HG03175 (cell line): ENCODE results near the gene EXOSC7.

ENCODE experiments used
- ATAC-seq: cut with Tn5 transposase; IDR thresholded peaks from one replicate; pipeline ENCODE4 v1.9.1; 2021; ENCODE audit warnings: mild to moderate bottlenecking, moderate library complexity; ENCODE audit not compliant: unreplicated experiment

EXOSC7 gene

DNA sequence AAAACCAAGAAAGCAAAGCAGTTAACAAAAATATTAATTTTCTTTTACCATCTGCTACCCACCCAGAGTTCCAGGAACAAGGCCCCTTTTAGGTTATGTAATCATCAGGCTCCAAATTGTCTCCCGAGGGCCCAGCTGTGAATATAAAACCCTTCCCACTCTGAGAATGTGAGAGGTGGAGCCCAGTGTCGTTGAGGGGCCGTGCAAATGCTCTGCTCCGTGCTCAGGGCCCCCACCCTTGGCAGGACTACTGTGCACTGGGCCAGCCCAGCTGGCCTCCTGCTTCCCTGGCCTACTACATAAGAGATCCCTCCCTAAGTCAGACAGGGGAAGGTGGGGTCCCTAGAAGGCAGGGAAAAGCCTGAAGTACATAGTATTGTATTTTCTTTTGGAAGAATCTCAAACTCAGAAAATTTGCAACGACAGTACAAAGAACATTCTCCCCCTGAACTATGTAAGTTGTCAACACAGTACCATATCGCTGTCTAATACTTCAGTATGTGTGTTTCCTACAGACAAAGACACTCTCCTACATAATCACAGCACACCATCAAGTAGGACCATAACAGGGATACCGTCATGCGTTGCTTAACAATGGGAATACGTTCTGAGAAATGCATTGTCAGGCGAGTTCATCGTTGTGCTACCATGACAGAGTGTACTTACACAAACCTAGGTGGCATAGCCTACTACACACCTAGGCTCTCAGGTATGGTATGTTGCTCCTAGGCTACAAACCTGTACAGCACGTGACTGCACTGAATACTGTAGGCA is 45.7 kb downstream of the EXOSC7 start:
- ATAC-seq: no peak

DNA sequence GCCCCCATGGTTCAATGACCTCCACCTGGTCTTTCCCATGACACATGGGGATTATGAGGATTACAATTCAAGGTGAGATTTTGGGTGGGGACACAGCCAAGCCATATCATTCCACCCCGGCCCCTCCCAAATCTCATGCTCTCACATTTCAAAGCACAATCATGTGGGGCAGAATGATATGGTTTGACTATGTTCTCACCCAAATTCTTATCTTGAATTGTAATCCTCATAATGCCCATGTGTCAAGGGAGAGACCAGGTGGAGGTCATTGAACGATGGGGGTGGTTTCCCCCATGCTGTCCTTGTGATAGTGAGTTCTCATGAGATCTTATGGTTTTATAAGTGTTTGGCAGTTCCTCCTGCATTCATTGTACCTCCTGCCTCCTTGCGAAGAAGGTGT is 47.6 kb downstream of the EXOSC7 start:
- ATAC-seq: no peak

- ATAC-seq: no peak
Observed at GRCh38 chr3:45024542-45025255, 48.7 kb downstream of the EXOSC7 start.

DNA sequence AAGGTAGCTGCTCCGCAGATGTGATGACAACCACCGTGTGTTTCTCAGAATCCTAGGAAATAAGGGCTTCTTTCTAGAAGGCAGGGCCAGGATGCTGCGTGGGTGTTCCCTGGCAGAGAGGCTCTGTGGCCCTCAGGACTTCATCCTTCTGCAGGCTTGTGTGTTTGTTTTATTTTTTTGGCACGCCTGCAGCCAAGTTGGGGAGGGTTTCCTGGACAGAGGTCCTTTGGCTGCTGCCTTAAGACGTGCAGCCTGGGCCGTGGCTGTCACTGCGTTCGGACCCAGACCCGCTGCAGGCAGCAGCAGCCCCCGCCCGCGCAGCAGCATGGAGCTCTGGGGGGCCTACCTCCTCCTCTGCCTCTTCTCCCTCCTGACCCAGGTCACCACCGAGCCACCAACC is 50.0 kb downstream of the EXOSC7 start, which contains the start of gene CLEC3B:
Gene CLEC3B, plus strand, starts transcription at position 266 of the 400 bp plus-strand sequence. Its CDS starts 60 bp downstream, at position 326.
- ATAC-seq: no peak

- ATAC-seq: no peak
Observed at GRCh38 chr3:45026957-45027356, 50.9 kb downstream of the EXOSC7 start.

DNA sequence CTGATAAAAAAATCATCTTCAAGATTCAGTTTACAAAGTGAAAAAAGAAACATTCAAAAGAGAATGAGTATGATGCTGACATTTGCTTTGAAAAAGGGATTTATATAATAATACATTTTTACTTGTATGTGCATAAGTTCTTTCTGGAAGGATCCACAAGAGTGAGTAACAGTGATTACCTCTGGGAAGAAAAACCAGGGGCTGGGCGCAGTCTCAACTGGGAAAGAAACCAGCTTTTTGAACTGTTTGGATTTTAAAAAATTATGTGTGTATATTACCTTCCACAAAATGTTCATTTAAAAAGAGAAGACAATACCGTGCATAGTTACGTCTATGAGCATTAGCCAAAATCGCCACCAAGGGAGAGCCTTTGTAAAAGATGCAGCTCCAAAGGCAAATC is 51.4 kb downstream of the EXOSC7 start:
- no peak for ATAC-seq

DNA sequence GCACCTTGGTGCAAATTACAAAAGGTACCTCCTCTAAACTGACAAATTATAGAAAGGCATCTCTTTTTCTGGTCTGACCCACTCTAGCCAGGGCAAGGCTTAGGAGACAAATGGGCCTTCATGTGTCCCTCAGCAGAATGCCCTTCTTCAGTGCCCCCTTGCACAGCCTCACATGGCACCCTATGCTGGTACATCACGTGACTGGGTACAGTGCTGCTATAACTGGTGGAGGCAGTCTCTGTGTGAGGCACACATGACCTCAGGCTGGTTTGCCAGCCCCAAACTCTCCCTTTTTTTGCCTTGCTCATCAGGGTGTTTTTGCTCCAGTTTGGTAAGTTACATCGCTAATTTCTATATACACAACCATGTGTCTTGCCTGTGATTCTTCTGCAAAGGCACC is 53.2 kb downstream of the EXOSC7 start:
- no peak for ATAC-seq

DNA sequence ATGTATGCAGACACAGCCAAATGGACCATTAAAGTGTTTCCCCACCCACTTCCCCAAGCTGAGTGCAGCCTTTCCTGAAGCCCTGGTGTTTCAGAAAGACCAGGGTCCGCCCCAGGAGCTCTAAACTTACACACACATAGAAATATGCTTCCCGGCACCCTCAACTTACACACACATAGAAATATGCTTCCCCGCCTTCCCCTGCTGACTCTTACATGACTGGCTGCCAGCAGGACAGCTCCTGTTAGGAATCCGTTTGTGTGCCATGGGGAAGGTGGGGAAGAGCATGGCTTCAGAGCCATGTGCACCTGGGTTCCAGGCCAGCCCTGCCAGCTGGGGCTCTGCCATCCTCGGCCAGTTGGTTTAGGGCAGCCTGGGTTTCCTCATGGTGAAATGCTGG is 53.6 kb downstream of the EXOSC7 start:
- ATAC-seq: no peak

- no peak for ATAC-seq
Observed at GRCh38 chr3:45031531-45031930, 55.5 kb downstream of the EXOSC7 start.

DNA sequence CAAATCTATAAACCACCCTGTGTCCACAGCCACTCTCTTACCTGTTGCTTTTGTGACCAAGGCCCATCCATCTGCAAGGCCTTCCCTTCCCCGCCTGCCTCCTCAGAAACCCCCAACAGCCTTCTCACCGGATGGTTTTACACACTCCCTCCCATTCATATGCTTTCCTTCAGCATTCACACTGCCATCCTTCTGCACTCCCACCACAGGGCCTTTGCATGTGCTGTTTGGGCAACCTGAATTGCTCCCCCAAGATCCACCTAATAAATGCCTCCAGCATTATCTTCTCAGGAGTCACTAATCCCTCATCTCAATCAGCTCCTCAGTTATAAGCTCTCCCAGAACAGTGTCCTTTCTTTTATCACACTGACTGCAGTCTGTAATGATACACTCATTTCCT is 56.1 kb downstream of the EXOSC7 start:
- ATAC-seq: no peak

DNA sequence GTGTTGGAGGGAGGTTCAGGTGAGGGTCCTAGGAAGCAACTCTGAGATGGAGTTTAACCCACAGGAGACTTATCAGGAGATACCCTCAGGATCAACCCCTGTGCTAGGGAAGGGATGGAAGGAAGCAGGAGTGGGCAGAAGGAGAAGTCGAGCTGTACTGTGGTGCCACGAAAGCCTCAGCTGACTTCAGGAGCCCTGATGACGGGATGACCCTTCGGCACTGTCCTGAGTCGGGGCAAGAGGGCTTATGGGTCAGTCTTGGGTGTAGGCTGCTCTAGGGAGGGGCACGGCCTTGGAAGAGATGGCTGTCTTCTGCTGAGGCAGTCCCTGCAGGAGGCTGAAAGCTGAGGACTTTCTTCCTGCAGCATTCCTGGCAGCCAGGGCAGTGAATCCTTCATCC is 57.7 kb downstream of the EXOSC7 start:
- ATAC-seq: no peak

DNA sequence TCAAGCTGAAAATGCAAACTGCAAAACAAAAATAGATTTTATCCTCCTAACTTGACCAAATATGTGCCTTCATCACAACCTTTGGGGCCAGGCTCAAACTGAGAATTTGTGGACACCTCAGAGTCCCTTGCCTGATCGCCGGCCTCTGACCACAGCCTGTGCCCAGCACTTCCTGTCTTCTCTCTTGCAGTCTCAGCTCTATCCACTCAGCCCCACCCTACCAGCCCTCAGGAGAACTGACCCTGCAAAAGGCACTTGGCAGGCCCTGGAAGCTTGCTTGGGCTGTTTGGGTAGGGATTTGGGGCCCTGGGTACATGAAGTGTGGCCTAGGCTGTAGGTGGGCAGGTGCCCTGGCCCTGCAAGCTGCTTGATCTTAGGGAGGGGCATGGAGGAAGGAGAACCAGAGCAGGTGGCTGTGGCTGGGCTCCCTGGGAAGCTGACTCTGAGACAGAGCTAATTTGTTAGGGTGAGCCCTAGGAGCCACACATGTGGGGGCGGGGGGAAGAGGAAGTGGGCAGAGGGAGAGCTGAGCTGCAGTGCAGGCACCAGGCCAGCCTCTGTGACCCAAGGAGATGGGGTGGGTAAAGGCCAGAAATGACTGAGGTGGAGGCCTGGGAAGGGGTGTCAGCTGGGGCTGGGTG is 58.7 kb downstream of the EXOSC7 start:
- peak; percentile 47 for ATAC-seq

DNA sequence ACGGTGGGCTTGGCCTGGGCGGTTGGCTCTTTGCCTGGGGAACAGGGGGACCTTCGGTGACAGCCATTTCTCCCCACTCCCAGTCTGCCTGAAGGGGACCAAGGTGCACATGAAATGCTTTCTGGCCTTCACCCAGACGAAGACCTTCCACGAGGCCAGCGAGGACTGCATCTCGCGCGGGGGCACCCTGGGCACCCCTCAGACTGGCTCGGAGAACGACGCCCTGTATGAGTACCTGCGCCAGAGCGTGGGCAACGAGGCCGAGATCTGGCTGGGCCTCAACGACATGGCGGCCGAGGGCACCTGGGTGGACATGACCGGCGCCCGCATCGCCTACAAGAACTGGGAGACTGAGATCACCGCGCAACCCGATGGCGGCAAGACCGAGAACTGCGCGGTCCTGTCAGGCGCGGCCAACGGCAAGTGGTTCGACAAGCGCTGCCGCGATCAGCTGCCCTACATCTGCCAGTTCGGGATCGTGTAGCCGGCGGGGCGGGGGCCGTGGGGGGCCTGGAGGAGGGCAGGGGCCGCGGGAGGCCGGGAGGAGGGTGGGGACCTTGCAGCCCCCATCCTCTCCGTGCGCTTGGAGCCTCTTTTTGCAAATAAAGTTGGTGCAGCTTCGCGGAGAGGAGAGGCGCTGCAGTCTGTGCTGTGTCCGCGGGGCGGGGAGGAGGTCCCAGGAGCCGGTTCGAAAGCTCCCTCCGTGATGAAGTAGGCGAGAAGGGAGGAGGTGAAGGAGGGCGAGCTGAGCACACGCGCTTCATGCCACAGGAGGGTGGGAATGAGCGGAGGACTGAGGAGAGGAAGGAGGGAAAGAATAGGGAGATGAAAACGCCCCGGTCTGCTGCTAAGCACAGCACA is 59.6 kb downstream of the EXOSC7 start:
- ATAC-seq: no peak

DNA sequence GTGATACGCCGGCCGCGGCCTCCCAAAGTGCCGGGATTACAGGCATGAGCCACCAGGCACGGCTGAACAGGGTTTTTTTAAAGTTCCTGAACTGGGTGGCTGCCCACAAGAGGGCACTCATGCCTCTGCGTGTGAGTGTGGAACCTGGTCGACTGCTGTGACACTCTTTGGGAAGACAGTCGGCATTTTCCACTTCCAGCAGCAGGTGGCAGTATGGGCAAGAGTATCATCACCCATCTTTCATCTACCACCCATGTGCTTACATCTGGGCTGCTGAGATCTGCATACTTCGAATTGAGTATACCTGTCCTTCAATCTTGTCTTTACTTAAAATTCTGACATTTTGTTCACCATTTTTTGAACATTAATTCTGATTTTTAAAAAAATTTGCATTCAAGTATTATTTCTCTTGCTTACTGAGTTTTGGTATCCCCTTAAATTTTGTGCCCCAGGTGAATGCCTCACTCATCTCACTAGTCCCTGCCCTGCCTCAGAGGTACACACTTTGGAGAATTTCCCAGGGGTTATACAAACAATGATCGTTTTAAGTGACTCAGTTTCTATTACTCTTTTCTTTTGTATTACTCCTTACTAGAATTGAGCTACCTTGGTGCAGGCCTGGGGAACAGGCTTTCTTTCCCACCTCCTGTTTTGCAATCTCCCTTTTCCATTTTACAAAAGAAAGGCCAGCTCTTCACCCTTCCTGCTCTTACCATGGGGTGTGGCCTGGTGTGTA is 61.8 kb downstream of the EXOSC7 start:
- peak; percentile 66 for ATAC-seq

- ATAC-seq: no peak
Observed at GRCh38 chr3:45041666-45042065, 65.6 kb downstream of the EXOSC7 start.

- ATAC-seq: no peak
Observed at GRCh38 chr3:45042162-45042561, 66.1 kb downstream of the EXOSC7 start.

DNA sequence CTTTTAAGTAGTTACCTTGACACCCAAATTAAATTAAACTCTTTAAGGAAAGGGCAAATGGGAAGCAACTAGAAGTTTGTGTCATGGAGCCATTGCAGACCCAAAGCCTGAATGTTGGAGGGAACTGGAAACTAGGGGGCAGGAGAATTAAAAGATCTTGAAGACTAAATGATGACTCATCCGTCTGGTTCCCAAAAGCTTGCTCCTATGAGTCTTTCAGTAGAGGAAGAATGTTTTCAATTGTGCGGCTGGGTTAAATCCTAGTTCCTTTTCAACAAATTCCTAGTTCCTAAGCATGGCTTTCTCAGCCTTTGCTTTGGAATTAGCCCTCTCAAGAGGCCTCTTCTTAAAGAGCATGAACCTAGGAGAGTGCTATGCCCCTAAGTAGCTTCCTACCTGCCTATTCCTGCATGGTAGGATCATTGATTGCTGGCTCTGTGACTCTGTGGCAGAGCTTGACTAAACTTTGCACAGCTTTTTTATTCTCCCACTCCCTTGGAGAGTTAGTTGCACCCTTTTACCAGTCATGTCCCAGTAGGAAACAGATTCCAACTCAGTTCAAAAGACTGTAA is 67.8 kb downstream of the EXOSC7 start:
- ATAC-seq: no peak

- ATAC-seq: no peak
Observed at GRCh38 chr3:45048244-45048643, 72.2 kb downstream of the EXOSC7 start.

DNA sequence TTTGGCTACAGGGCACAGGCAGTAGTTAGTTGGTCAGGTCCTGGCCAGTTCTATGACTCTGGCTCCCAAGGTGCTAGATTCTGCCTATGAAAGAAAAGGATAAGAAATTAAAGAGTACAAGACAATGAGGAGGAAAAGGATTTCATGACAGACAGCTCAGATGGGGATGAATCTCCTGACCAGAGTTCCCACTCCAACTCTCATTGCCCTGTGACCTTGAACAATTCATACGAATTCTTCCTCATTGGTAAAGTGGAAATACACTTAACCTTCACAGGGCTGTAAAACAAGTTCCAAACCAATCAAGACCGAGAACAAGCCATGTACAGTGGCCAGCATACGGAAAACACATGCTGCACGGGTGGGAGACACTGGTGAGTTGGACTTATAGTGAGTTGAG is 73.8 kb downstream of the EXOSC7 start:
- no peak for ATAC-seq

DNA sequence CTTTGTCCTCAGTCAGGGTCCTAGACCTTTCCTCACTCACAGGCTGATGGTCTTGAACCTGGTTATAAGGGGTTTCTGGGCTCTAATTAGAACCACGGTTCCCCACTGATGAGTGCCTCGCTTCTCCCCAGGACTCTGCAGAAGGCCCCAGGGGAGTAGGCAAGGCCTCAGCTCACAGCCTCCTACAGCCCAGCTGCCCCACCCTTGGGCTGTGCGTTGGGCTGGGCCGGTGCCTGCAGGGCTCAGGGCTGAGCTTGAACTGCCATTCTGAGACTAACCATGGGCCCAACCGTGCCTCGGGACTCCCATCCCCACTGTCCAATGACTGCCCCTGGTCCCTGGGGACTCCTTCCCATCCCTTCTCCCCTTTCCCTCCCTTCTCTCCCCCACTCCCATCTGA is 75.6 kb downstream of the EXOSC7 start:
- ATAC-seq: no peak
